B cell (primary cell): ENCODE results near the gene DNM1.

Experiments
- EZH2 ChIP-seq: IDR thresholded peaks from 2 replicates; pipeline ENCODE4 v1.6.1; 2012; ENCODE audit warnings: borderline replicate concordance, low read depth, mild to moderate bottlenecking, moderate library complexity, low read length; ENCODE audit not compliant: insufficient read depth, poor library complexity, severe bottlenecking
- TF ChIP-seq, protein P1 (sequence below): fragments of 200-600 bp; IDR thresholded peaks from one replicate; pipeline ENCODE4 v1.8.0; 2022; ENCODE audit warnings: antibody characterized with exemption, mild to moderate bottlenecking

DNA sequence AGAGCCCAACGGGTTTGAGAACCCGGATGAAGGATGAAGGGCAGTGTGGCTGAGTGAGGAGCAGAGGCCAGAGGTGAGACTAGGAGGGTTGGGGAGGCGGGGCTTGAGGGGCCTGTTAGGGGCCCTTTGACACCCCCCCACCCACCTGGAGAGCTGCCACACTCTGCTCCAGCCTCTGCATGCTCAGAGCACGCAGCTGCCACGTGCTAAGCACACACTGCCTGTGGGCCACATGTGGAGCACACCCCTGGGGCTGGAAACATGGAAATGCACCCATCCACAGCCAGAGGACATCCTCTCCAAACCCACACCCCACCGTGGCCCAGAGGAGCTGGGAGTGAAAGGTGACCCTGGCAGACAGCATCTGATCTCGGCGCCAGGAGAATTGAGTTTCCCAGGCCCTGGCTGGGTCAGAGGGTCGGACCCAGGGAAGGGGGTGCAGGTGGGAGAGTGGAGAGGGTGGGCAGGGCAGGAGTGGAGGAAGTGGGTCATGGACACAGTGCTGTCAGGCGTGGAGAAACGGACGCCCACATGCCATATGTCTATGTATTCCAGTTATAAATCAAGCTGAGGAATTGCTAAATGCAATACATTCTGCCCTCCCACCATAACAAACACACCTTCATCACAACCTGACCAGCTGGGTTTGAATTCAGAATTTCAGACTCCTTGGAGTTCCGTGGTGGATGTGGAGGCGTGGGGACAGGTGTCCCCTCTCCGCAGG, 5.9 kb downstream of the DNM1 start:
- TF ChIP-seq, protein P1, sequence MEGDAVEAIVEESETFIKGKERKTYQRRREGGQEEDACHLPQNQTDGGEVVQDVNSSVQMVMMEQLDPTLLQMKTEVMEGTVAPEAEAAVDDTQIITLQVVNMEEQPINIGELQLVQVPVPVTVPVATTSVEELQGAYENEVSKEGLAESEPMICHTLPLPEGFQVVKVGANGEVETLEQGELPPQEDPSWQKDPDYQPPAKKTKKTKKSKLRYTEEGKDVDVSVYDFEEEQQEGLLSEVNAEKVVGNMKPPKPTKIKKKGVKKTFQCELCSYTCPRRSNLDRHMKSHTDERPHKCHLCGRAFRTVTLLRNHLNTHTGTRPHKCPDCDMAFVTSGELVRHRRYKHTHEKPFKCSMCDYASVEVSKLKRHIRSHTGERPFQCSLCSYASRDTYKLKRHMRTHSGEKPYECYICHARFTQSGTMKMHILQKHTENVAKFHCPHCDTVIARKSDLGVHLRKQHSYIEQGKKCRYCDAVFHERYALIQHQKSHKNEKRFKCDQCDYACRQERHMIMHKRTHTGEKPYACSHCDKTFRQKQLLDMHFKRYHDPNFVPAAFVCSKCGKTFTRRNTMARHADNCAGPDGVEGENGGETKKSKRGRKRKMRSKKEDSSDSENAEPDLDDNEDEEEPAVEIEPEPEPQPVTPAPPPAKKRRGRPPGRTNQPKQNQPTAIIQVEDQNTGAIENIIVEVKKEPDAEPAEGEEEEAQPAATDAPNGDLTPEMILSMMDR: no peak
- TF ChIP-seq EZH2: no peak
